ENCODE results near the gene COTL1. TPM values are rescaled to one million over a fixed set of nuclear protein-coding genes. Genes with fewer than 3 reads are reported as not detected.

Gene COTL1
- total RNA-seq, 4 donors from 2014 or later: 29.9 to 84.9 (median 52.6) TPM

- 72 to 78% methylated on average over 9 of the region's 9 CpGs for WGBS, 2 donors
- no peak overlapping the region for H3K4me3 ChIP-seq
- peaks cover 0 to 30% (median 5%) of the 10 kb centered on the region in 3 donors for H3K36me3 ChIP-seq
- TF ChIP-seq POLR2A (IDR thresholded peaks at IDR 0.05) (no peak), EP300 (IDR thresholded peaks at IDR 0.05) (peak in 1 of 2 donors; percentile 36), CTCF (IDR thresholded peaks at IDR 0.05) (no peak)
- no peaks in the 10 kb centered on the region for H3K27me3 ChIP-seq
- H3K9me3 ChIP-seq: peaks cover 0 to 12% (median 0%) of the 10 kb centered on the region in 4 donors
- no peak for DNase-seq (ENCODE audit: low spot score in 2 of 2)
- peak overlapping the region in 1 of 4 donors; percentile 45 for H3K27ac ChIP-seq
- H3K4me1 ChIP-seq: no peaks in the 10 kb centered on the region
Observed at GRCh38 chr16:84569382-84569987, 48.4 kb downstream of the COTL1 start.

- Histone ChIP-seq H3K27me3 (no peaks in the 10 kb centered on the region), H3K36me3 (peaks cover 0 to 42% (median 7%) of the 10 kb centered on the region in 3 donors), H3K27ac (no peak overlapping the region), H3K9me3 (peaks cover 0 to 12% (median 0%) of the 10 kb centered on the region in 4 donors), H3K4me1 (no peaks in the 10 kb centered on the region), H3K4me3 (no peak overlapping the region)
- TF ChIP-seq CTCF (IDR thresholded peaks at IDR 0.05) (no peak), POLR2A (IDR thresholded peaks at IDR 0.05) (no peak)
- no peak for DNase-seq (ENCODE audit: low spot score in 2 of 2)
- 92 to 94% methylated on average over 9 of the region's 9 CpGs for WGBS, 2 donors
Observed at GRCh38 chr16:84568066-84568465, 49.8 kb downstream of the COTL1 start.

- H3K4me3 ChIP-seq: no peak overlapping the region
- WGBS, 2 donors: 88 to 90% methylated on average over 16 of the region's 16 CpGs
- H3K27ac ChIP-seq: no peak overlapping the region
- TF ChIP-seq POLR2A (IDR thresholded peaks at IDR 0.05) (no peak), EP300 (IDR thresholded peaks at IDR 0.05) (no peak), CTCF (IDR thresholded peaks at IDR 0.05) (no peak)
- H3K27me3 ChIP-seq: no peaks in the 10 kb centered on the region
- DNase-seq (ENCODE audit: low spot score in 2 of 2): no peak
- peaks cover 0 to 42% (median 7%) of the 10 kb centered on the region in 3 donors for H3K36me3 ChIP-seq
- H3K9me3 ChIP-seq: peaks cover 0 to 12% (median 0%) of the 10 kb centered on the region in 4 donors
- H3K4me1 ChIP-seq: no peaks in the 10 kb centered on the region
Observed at GRCh38 chr16:84567286-84567962, 50.5 kb downstream of the COTL1 start.

GRCh38 chr16:84566545-84567257 is 51.2 kb downstream of the COTL1 start:
- TF ChIP-seq CTCF (IDR thresholded peaks at IDR 0.05) (no peak), POLR2A (IDR thresholded peaks at IDR 0.05) (no peak), EP300 (IDR thresholded peaks at IDR 0.05) (no peak)
- Histone ChIP-seq H3K4me1 (no peaks in the 10 kb centered on the region), H3K36me3 (peaks cover 0 to 42% (median 7%) of the 10 kb centered on the region in 3 donors), H3K4me3 (no peak overlapping the region), H3K27me3 (no peaks in the 10 kb centered on the region), H3K9me3 (peaks cover 0 to 12% (median 0%) of the 10 kb centered on the region in 4 donors), H3K27ac (no peak overlapping the region)
- WGBS, 2 donors: 81% methylated on average over 21 of the region's 21 CpGs
- DNase-seq (ENCODE audit: low spot score in 2 of 2): no peak
